H1 (cell line): ENCODE data around the gene SLC12A4. TPM values are rescaled to one million over a fixed set of nuclear protein-coding genes. Genes with fewer than 3 reads are reported as not detected.
A peak's percentile ranks its signal among the peaks of the same experiment; 100 is the strongest.

Experiments used
- CTCF ChIA-PET: fragments of 300-600 bp; sonication (Branson Sonifier 250); formaldehyde crosslinking; loops from one replicate; lab custom pipeline; 2021; ENCODE audit not compliant: partially characterized antibody; lab: Charles Lee
- POLR2A ChIA-PET: fragments of 300-600 bp; sonication (Branson Sonifier 250); formaldehyde crosslinking; loops from one replicate; lab custom pipeline; 2021; ENCODE audit warnings: inconsistent platforms; ENCODE audit not compliant: partially characterized antibody; lab: Charles Lee
- DNase-seq, 2 experiments: peaks; one replicate each; pipeline versions ENCODE4 v3.0.0 to v3.0.0-alpha.2; 2010 to 2022; ENCODE audit warnings: low spot score in 2 of 2, low read depth in 1 of 2, mixed read lengths in 1 of 2
- FAIRE-seq: peaks from 2 replicates; lab custom pipeline; 2011; peaks lifted over from hg19 to GRCh38; lab: Jason Lieb, UNC
- H2AFZ ChIP-seq: 2 replicates; pipeline ENCODE4 v1.8.1; 2012; ENCODE audit warnings: low read length, inconsistent platforms
- H2AK5ac ChIP-seq: 2 replicates; pipeline ENCODE4 v1.6.1; 2013; ENCODE audit warnings: low read depth, low read length
- H2BK120ac ChIP-seq: replicated peaks from 2 replicates; pipeline ENCODE3; 2013; ENCODE audit warnings: low read depth, low read length, inconsistent platforms
- H2BK12ac ChIP-seq: 2 replicates; pipeline ENCODE4 v1.6.1; 2013; ENCODE audit warnings: low read depth, low read length
- H2BK15ac ChIP-seq: 2 replicates; pipeline ENCODE4 v1.6.1; 2013; ENCODE audit warnings: low read length
- H2BK20ac ChIP-seq: 2 replicates; pipeline ENCODE4 v1.6.1; 2013; ENCODE audit warnings: low read length
- H2BK5ac ChIP-seq: 2 replicates; pipeline ENCODE4 v1.6.1; 2013; ENCODE audit warnings: low read depth, low read length
- H3K14ac ChIP-seq: 2 replicates; pipeline ENCODE4 v1.6.1; 2013; ENCODE audit warnings: inconsistent platforms; ENCODE audit not compliant: insufficient read length
- H3K18ac ChIP-seq: 2 replicates; pipeline ENCODE4 v1.6.1; 2013; ENCODE audit warnings: low read length; ENCODE audit errors: extremely low read depth
- H3K23ac ChIP-seq: 2 replicates; pipeline ENCODE4 v1.6.1; 2013; ENCODE audit warnings: inconsistent platforms; ENCODE audit not compliant: insufficient read length
- H3K23me2 ChIP-seq: 2 replicates; pipeline ENCODE4 v1.6.1; 2013; ENCODE audit warnings: low read depth, low read length
- H3K27ac ChIP-seq: 2 replicates; pipeline ENCODE4 v1.6.1; 2011; ENCODE audit warnings: low read depth, low read length, inconsistent platforms
- H3K27me3 ChIP-seq, 4 experiments: replicated peaks in 1 of 4; 1 replicate in 1 of 4; 2 replicates in 3 of 4; pipeline versions ENCODE4 v1.6.1 to v1.8.1; 2011 to 2013; ENCODE audit warnings: low read length in 3 of 4, mild to moderate bottlenecking in 3 of 4, inconsistent platforms in 2 of 4, mixed read lengths in 2 of 4, moderate library complexity in 1 of 4; ENCODE audit not compliant: control insufficient read depth in 3 of 4, insufficient read depth in 3 of 4; ENCODE audit errors: extremely low read depth in 1 of 4
- H3K36me3 ChIP-seq, 4 experiments: 2 replicates each; pipeline versions ENCODE4 v1.6.1 to v1.8.1; 2011 to 2013; ENCODE audit warnings: mild to moderate bottlenecking in 4 of 4, low read length in 3 of 4, moderate library complexity in 2 of 4, control low read depth in 1 of 4, inconsistent platforms in 1 of 4; ENCODE audit not compliant: insufficient read depth in 4 of 4, control insufficient read depth in 2 of 4
- H3K4ac ChIP-seq: replicated peaks from 2 replicates; pipeline ENCODE3; 2013; ENCODE audit warnings: low read length, low read depth, mixed read lengths, inconsistent platforms; ENCODE audit not compliant: insufficient read length
- H3K4me1 ChIP-seq, 4 experiments: replicated peaks in 1 of 4; 1 replicate in 1 of 4; 2 replicates in 3 of 4; pipeline versions ENCODE4 v1.6.1 to v1.8.1; 2011 to 2013; ENCODE audit warnings: low read length in 3 of 4, inconsistent platforms in 2 of 4, mixed read lengths in 1 of 4; ENCODE audit not compliant: insufficient read depth in 4 of 4, control insufficient read depth in 3 of 4
- H3K4me2 ChIP-seq, 2 experiments: 2 replicates each; pipeline versions ENCODE4 v1.6.1 to v1.8.1; 2011 to 2013; ENCODE audit warnings: low read depth in 2 of 2, low read length in 2 of 2, control low read depth in 1 of 2, inconsistent platforms in 1 of 2, mild to moderate bottlenecking in 1 of 2; ENCODE audit not compliant: insufficient read depth in 1 of 2
- H3K4me3 ChIP-seq, 4 experiments: fragments of 200-600, 300-600 bp in 1 of 4; sonication (generic), shearing (Covaris generic), sonication (Bioruptor Twin) in 1 of 4; 2 replicates each; pipeline versions ENCODE4 v1.5.1 to v1.8.1; 2011 to 2016; ENCODE audit warnings: low read length in 4 of 4, low read depth in 3 of 4, control low read depth in 2 of 4, inconsistent platforms in 2 of 4, mild to moderate bottlenecking in 2 of 4, mixed read lengths in 1 of 4, moderate library complexity in 1 of 4; ENCODE audit not compliant: insufficient read depth in 2 of 4; ENCODE audit errors: extremely low read depth in 1 of 4
- H3K56ac ChIP-seq: replicated peaks from 2 replicates; pipeline ENCODE3; 2013; ENCODE audit warnings: low read depth, mild to moderate bottlenecking, mixed read lengths, low read length, inconsistent platforms; ENCODE audit not compliant: insufficient read length
- H3K79me1 ChIP-seq: 2 replicates; pipeline ENCODE4 v1.6.1; 2013; ENCODE audit warnings: low read depth, low read length, control low read depth
- H3K79me2 ChIP-seq, 2 experiments: 2 replicates each; pipeline versions ENCODE4 v1.6.1 to v1.8.1; 2012 to 2013; ENCODE audit warnings: low read length in 2 of 2, mild to moderate bottlenecking in 2 of 2, inconsistent platforms in 1 of 2; ENCODE audit not compliant: insufficient read depth in 2 of 2, control insufficient read depth in 1 of 2
- H3K9ac ChIP-seq, 4 experiments: replicated peaks in 1 of 4; 1 replicate in 1 of 4; 2 replicates in 3 of 4; pipeline versions ENCODE4 v1.6.1 to v1.8.1; 2011 to 2013; ENCODE audit warnings: low read depth in 3 of 4, low read length in 3 of 4, control low read depth in 2 of 4, mild to moderate bottlenecking in 2 of 4, moderate library complexity in 2 of 4, inconsistent platforms in 1 of 4; ENCODE audit errors: extremely low read depth in 1 of 4
- H3K9me3 ChIP-seq, 2 experiments: 2 replicates each; pipeline versions ENCODE4 v1.6.1 to v1.8.1; 2012 to 2013; ENCODE audit warnings: mild to moderate bottlenecking in 2 of 2, moderate library complexity in 2 of 2, control low read depth in 1 of 2, inconsistent platforms in 1 of 2, low read depth in 1 of 2, low read length in 1 of 2, mixed read lengths in 1 of 2; ENCODE audit not compliant: insufficient read depth in 2 of 2
- H4K20me1 ChIP-seq, 2 experiments: replicated peaks in 1 of 2; 2 replicates each; pipeline versions ENCODE3 to v1.8.1; 2011 to 2013; ENCODE audit warnings: inconsistent platforms in 2 of 2, low read length in 2 of 2, mild to moderate bottlenecking in 1 of 2; ENCODE audit not compliant: insufficient read depth in 2 of 2, control insufficient read depth in 1 of 2
- H4K5ac ChIP-seq: 2 replicates; pipeline ENCODE4 v1.6.1; 2013; ENCODE audit warnings: low read length, low read depth, mixed read lengths, inconsistent platforms; ENCODE audit not compliant: insufficient read length
- H4K8ac ChIP-seq: 2 replicates; pipeline ENCODE4 v1.8.0; 2013; ENCODE audit warnings: mild to moderate bottlenecking, moderate library complexity, low read length, inconsistent platforms; ENCODE audit not compliant: insufficient read depth; ENCODE audit errors: extremely low read depth
- H4K91ac ChIP-seq: replicated peaks from 2 replicates; pipeline ENCODE3; 2013; ENCODE audit warnings: low read length, mixed read lengths, inconsistent platforms; ENCODE audit not compliant: insufficient read length
- BRCA1 ChIP-seq: IDR thresholded peaks from 2 replicates; pipeline ENCODE4 v1.6.1; 2012; ENCODE audit warnings: low read depth, low read length, improper control_type of control experiment
- EGR1 ChIP-seq: IDR thresholded peaks from 2 replicates; pipeline ENCODE4 v1.6.1; 2011; ENCODE audit warnings: low read depth, low read length, borderline replicate concordance
- GTF2F1 ChIP-seq: IDR thresholded peaks from 2 replicates; pipeline ENCODE4 v1.6.1; 2012; ENCODE audit warnings: low read depth, low read length, improper control_type of control experiment, borderline replicate concordance
- NANOG ChIP-seq: IDR thresholded peaks from 2 replicates; pipeline ENCODE4 v1.6.1; 2011; ENCODE audit warnings: low read length, low read depth, mild to moderate bottlenecking, inconsistent platforms; ENCODE audit not compliant: insufficient read depth, poor library complexity, severe bottlenecking
- NRF1 ChIP-seq: IDR thresholded peaks from 2 replicates; pipeline ENCODE4 v1.6.1; 2011; ENCODE audit warnings: mild to moderate bottlenecking, low read depth, low read length, improper control_type of control experiment
- PHF8 ChIP-seq: fragments of 200-600 bp; sonication (generic); conservative IDR thresholded peaks from 2 replicates; pipeline ENCODE4 v1.7.1; 2012; ENCODE audit warnings: low read depth, mild to moderate bottlenecking, inconsistent platforms, low read length, moderate library complexity
- RAD21 ChIP-seq, 2 experiments: IDR thresholded peaks in 1 of 2; conservative IDR thresholded peaks in 1 of 2; 2 replicates each; pipeline ENCODE4 v1.6.1; 2011; ENCODE audit warnings: low read depth in 2 of 2, low read length in 2 of 2, improper control_type of control experiment in 1 of 2, inconsistent platforms in 1 of 2, mild to moderate bottlenecking in 1 of 2, moderate library complexity in 1 of 2
- RNF2 ChIP-seq: fragments of 200-900, 300-1000 bp; sonication (generic); IDR thresholded peaks from 2 replicates; pipeline ENCODE4 v1.7.1; 2016; ENCODE audit warnings: borderline replicate concordance, low read depth, mild to moderate bottlenecking, antibody characterized with exemption, low read length; ENCODE audit not compliant: poor library complexity, severe bottlenecking; ENCODE audit errors: missing control alignments
- RXRA ChIP-seq: IDR thresholded peaks from 2 replicates; pipeline ENCODE4 v1.6.1; 2011; ENCODE audit warnings: low read depth, mild to moderate bottlenecking, low read length, moderate library complexity; ENCODE audit not compliant: insufficient read depth
- ZNF274 ChIP-seq: IDR thresholded peaks from 2 replicates; pipeline ENCODE4 v1.7.0; 2012; ENCODE audit warnings: low read length, borderline replicate concordance; ENCODE audit errors: extremely low read depth
- WGBS, 2 experiments: shearing (Covaris generic) in 1 of 2; methylation state at CpG; one replicate each; pipeline versions ENCODE4 v1.1.6 to v1.1.7; 2013 to 2015; ENCODE audit warnings: low lambda C conversion rate in 2 of 2, mixed read lengths in 2 of 2, inconsistent platforms in 1 of 2, low coverage in 1 of 2, missing lambda C conversion rate in 1 of 2; ENCODE audit not compliant: insufficient replicate concordance in 2 of 2, insufficient coverage in 1 of 2, insufficient read length in 1 of 2; ENCODE audit errors: extremely low coverage in 1 of 2, missing lambda C conversion rate in 1 of 2; 5-methylcytosine and 5-hydroxymethylcytosine counted together
- polyA plus RNA-seq, 7 experiments: library from polyadenylated mRNA; depleted of rRNA in 3 of 7; stranded (reverse) in 5 of 7; unstranded in 2 of 7; fragments of >200 nt in 5 of 7; fragments of 200-250 nt in 2 of 7; gene quantifications; 1 replicate in 5 of 7; 2 replicates in 1 of 7; 4 replicates in 1 of 7; pipeline versions ENCODE4 v1.2.1 to v1.2.3, GENCODE V29; 2011 to 2013; ENCODE audit warnings: missing spikeins in 2 of 7, mixed read lengths in 2 of 7
- total RNA-seq: library from RNA; stranded (reverse); fragmentation: NEBNext Ultra II Directional; extraction: Animal tissue kit (Norgen Biotek cat#: 25700); gene quantifications from 2 replicates; pipeline ENCODE4 v1.2.1, GENCODE V29; 2021

SLC12A4 gene
- total and polyA plus RNA-seq, 2 of the 8 experiments (the other 6 are each of a cell fraction or from before 2014, with no cell fraction given) = 41.3 to 49.3 TPM

DNA sequence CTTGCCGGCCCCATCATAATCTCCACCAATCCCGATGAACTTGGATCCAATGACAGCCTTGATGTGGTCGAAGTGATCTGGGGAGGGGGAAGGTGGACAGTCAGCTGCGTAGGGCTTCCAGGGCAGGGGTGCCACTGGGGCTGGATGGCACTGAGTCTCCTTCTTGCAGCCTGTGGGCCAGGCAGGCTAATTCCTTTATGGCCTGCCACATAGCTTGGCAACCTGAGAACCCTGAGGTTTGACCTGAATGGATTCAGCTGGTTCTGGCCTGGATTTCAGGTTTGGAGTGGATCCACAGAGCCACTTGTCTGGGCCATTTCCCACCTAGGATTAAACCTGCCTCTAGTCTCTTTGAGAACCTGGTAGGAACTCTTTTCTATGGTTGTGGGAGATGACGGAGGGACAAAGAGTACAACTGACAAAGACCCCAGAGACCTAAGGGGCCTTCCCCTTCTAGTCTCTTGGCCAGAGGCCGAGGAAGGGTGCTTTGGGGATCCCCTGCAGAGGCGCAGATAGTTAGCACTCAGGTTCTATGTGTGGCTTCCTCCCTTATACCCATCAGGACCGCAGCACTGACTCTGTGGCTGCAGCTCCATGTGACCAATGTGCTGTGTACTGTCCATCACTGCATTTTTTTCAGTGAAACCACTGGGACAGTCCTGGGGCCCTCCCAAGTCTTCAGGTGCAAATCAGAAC is 21.0 kb upstream of the SLC12A4 start:
- 0 out of 2 replicates have a peak overlapping the region, but pooled peaks have one; percentile 27 for H2BK12ac ChIP-seq
- no peak overlapping the region for H3K9ac ChIP-seq
- no peaks in the 10 kb centered on the region; a peak in 3 of 7 replicates for H3K4me1 ChIP-seq
- WGBS, 2 experiments = 94% methylated on average over 7 of the region's 8 CpGs; no CpG with 5 or more reads in 1 of the 2 experiments
- no peak overlapping the region for H2BK120ac ChIP-seq
- H3K23ac ChIP-seq = no peak overlapping the region
- no peak overlapping the region for H3K14ac ChIP-seq
- no peak overlapping the region for H3K18ac ChIP-seq
- H3K56ac ChIP-seq = no peak overlapping the region
- no peak overlapping the region for H4K5ac ChIP-seq
- no peak overlapping the region for H4K91ac ChIP-seq
- H3K27ac ChIP-seq = no peak overlapping the region
- H3K79me1 ChIP-seq = no peaks in the 10 kb centered on the region; the same call in 1 of the 2 replicates
- H2AFZ ChIP-seq = no peak overlapping the region
- FAIRE-seq (no peak), DNase-seq (no peak)
- H4K8ac ChIP-seq = peak overlapping the region; percentile 77; the same call in 1 of the 2 replicates
- no peaks in the 10 kb centered on the region for H3K9me3 ChIP-seq
- H2BK15ac ChIP-seq = no peak overlapping the region
- ChIA-PET POLR2A (interaction anchor here (0.6 to 5.1 kb wide), 2 partner anchors 33 to 94 kb away, joined by 3 to 26 read pairs; partner anchors contain the start of genes DDX28 and DUS2), CTCF (interaction anchor here (0.6 to 4.1 kb wide), 5 partner anchors 8 to 54 kb away, joined by 3 to 23 read pairs (median 3); partner anchors contain the start of gene DPEP2)
- H3K4me2 ChIP-seq = no peak overlapping the region
- no peak overlapping the region for H2BK20ac ChIP-seq
- no peaks in the 10 kb centered on the region for H4K20me1 ChIP-seq
- H3K4ac ChIP-seq = no peak overlapping the region
- H2AK5ac ChIP-seq = no peak overlapping the region
- H3K4me3 ChIP-seq = no peak overlapping the region
- H3K79me2 ChIP-seq = no peaks in the 10 kb centered on the region
- H3K23me2 ChIP-seq = no peaks in the 10 kb centered on the region; the same call in 1 of the 2 replicates
- no peaks in the 10 kb centered on the region for H3K36me3 ChIP-seq
- H2BK5ac ChIP-seq = no peak overlapping the region
- H3K27me3 ChIP-seq = peaks cover 0 to 12% (median 8%) of the 10 kb centered on the region in 4 experiments; a peak in 5 of 7 replicates
- TF ChIP-seq BRCA1 = no peak
- TF ChIP-seq EGR1 = no peak
- no peak for TF ChIP-seq ZNF274
- no peak for TF ChIP-seq RAD21 (IDR thresholded peaks at IDR 0.05 in 1 of 2, conservative IDR thresholded peaks at IDR 0.05 in 1 of 2; ENCODE audit: low read depth in 2 of 2, low read length in 2 of 2)
- no peak for TF ChIP-seq GTF2F1
- no peak for TF ChIP-seq NANOG
- TF ChIP-seq RNF2 = no peak
- TF ChIP-seq PHF8 = no peak
- TF ChIP-seq RXRA = no peak
- TF ChIP-seq NRF1 = no peak
